ENCODE results near the gene SPRN. TPM values are rescaled to one million over a fixed set of nuclear protein-coding genes. Genes with fewer than 3 reads are reported as not detected.

The SPRN gene
- total RNA-seq, 1 donor from 2014 or later = 0.12 TPM

DNA sequence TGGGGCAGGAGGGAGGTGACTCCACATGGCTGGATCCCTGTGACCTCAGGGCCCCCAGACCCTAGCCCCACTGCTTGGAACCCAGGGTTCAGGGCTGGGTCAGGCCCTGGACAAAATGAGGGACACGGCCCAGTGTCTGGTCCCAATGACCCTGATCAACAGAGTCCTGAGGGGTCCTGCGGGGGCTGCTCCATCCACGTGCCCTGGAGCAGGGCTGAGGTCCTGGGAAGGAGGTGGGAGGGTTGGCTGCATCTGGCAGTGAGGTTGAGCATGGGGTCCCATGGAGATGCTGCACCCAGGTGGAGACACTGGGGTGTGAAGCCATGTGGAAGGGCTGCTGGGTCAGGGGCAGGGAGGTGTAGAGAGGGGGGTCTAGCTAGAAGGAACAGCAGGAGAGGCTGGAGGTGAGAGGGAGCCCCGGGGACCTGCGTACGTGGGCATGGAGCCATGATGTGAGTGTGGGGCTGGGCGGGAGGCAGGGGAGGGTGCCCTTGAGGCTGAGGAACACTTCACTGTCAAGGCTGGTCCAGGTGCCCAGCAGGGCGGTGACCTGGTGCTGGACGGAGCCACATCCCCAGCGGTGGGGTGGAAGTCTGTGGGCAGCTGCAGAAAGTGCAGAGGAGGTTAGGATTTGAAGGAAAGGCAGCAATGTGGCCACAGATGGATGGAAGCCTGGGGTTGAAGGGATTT is 29.9 kb upstream of the SPRN start:
- H3K36me3 Mint-ChIP-seq (ENCODE audit: insufficient read depth) = peaks cover 5% of the 10 kb centered on the region
- H3K9me3 Mint-ChIP-seq (ENCODE audit: low read depth) = peaks cover 32% of the 10 kb centered on the region
- no peak overlapping the region for H3K27ac Mint-ChIP-seq
- no peak overlapping the region for H3K4me3 Mint-ChIP-seq (ENCODE audit: low read depth)
- H3K4me1 Mint-ChIP-seq (ENCODE audit: low read depth) = no peaks in the 10 kb centered on the region
- DNase-seq (ENCODE audit: low spot score, unreplicated experiment) = no peak
- no peaks in the 10 kb centered on the region for H3K27me3 Mint-ChIP-seq
- no peak for TF ChIP-seq CTCF (IDR thresholded peaks at IDR 0.05; ENCODE audit: unreplicated experiment)

- H3K9me3 Mint-ChIP-seq (ENCODE audit: low read depth) = peaks cover 37% of the 10 kb centered on the region
- H3K27me3 Mint-ChIP-seq = no peaks in the 10 kb centered on the region
- H3K4me1 Mint-ChIP-seq (ENCODE audit: low read depth) = no peaks in the 10 kb centered on the region
- no peak for DNase-seq (ENCODE audit: low spot score, unreplicated experiment)
- peaks cover 4% of the 10 kb centered on the region for H3K36me3 Mint-ChIP-seq (ENCODE audit: insufficient read depth)
- H3K27ac Mint-ChIP-seq = no peak within 1 kb of the TSS
- no peak for TF ChIP-seq CTCF (IDR thresholded peaks at IDR 0.05; ENCODE audit: unreplicated experiment)
- no peak within 1 kb of the TSS for H3K4me3 Mint-ChIP-seq (ENCODE audit: low read depth)
Observed at GRCh38 chr10:133453516-133454203, 29.2 kb upstream of the SPRN start, which contains the start of gene SCART1. TSS of gene SCART1 (plus strand) at chr10:133453945. CDS start at chr10:133453998, 53 bp downstream.

DNA sequence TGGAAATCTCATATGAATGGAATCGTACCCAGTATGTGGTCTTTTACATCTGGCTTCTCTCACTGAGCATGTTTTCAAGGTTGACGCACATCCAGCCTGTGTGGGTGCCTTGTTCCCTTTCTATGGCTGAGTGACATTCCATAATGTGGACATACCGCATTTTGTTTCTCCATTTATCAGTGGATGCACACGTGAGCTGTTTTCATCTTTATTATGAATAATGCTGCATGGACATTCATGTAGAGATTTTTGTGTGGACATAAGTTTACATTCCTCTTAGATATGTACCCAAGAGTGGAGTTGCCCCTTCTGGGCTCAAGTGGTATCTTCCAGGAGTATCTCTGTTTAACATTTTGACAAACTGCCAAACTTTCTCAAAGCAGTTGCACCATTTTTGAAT is 28.0 kb upstream of the SPRN start:
- Mint-ChIP-seq H3K4me1 (ENCODE audit: low read depth) (no peaks in the 10 kb centered on the region), H3K27ac (no peak overlapping the region), H3K27me3 (no peaks in the 10 kb centered on the region), H3K36me3 (ENCODE audit: insufficient read depth) (peaks cover 7% of the 10 kb centered on the region), H3K9me3 (ENCODE audit: low read depth) (peaks cover 47% of the 10 kb centered on the region), H3K4me3 (ENCODE audit: low read depth) (no peak overlapping the region)
- TF ChIP-seq CTCF (IDR thresholded peaks at IDR 0.05; ENCODE audit: unreplicated experiment) = no peak
- DNase-seq (ENCODE audit: low spot score, unreplicated experiment) = no peak

GRCh38 chr10:133451346-133451745 is 26.9 kb upstream of the SPRN start:
- H3K27me3 Mint-ChIP-seq = no peaks in the 10 kb centered on the region
- no peaks in the 10 kb centered on the region for H3K4me1 Mint-ChIP-seq (ENCODE audit: low read depth)
- TF ChIP-seq CTCF (IDR thresholded peaks at IDR 0.05; ENCODE audit: unreplicated experiment) = no peak
- no peak for DNase-seq (ENCODE audit: low spot score, unreplicated experiment)
- no peak overlapping the region for H3K27ac Mint-ChIP-seq
- H3K4me3 Mint-ChIP-seq (ENCODE audit: low read depth) = no peak overlapping the region
- H3K36me3 Mint-ChIP-seq (ENCODE audit: insufficient read depth) = peaks cover 11% of the 10 kb centered on the region
- peaks cover 51% of the 10 kb centered on the region for H3K9me3 Mint-ChIP-seq (ENCODE audit: low read depth)

GRCh38 chr10:133448120-133448519 is 23.7 kb upstream of the SPRN start:
- Mint-ChIP-seq H3K36me3 (ENCODE audit: insufficient read depth) (peaks cover 12% of the 10 kb centered on the region), H3K4me3 (ENCODE audit: low read depth) (no peak overlapping the region), H3K4me1 (ENCODE audit: low read depth) (no peaks in the 10 kb centered on the region), H3K9me3 (ENCODE audit: low read depth) (peaks cover 54% of the 10 kb centered on the region), H3K27ac (no peak overlapping the region), H3K27me3 (no peaks in the 10 kb centered on the region)
- no peak for DNase-seq (ENCODE audit: low spot score, unreplicated experiment)
- TF ChIP-seq CTCF (IDR thresholded peaks at IDR 0.05; ENCODE audit: unreplicated experiment) = no peak
